NT2/D1 (cell line): ENCODE results near the gene HRH4.

ENCODE experiments used
- DNase-seq: peaks from one replicate; pipeline ENCODE4 v3.0.0-alpha.2; 2011; ENCODE audit warnings: low read depth, low spot score
- H3K27me3 ChIP-seq: 2 replicates; pipeline ENCODE4 v1.6.0; 2011; ENCODE audit warnings: mild to moderate bottlenecking; ENCODE audit not compliant: insufficient read length, insufficient read depth
- H3K36me3 ChIP-seq: 2 replicates; pipeline ENCODE4 v1.6.1; 2011; ENCODE audit warnings: mild to moderate bottlenecking, low read length, mixed read lengths; ENCODE audit not compliant: insufficient read depth, insufficient read length
- H3K4me1 ChIP-seq: 2 replicates; pipeline ENCODE4 v1.5.1; 2011; ENCODE audit not compliant: insufficient read depth, insufficient read length
- H3K4me3 ChIP-seq: 2 replicates; pipeline ENCODE4 v1.5.1; 2011; ENCODE audit warnings: low read depth; ENCODE audit not compliant: insufficient read length
- H3K9ac ChIP-seq: 2 replicates; pipeline ENCODE4 v1.6.0; 2011; ENCODE audit warnings: low read depth; ENCODE audit not compliant: insufficient read length
- H3K9me3 ChIP-seq: 2 replicates; pipeline ENCODE4 v1.5.1; 2011; ENCODE audit warnings: mild to moderate bottlenecking, low read length; ENCODE audit not compliant: insufficient read depth
- SUZ12 ChIP-seq: IDR thresholded peaks from 2 replicates; pipeline ENCODE4 v1.6.1; 2011; ENCODE audit not compliant: insufficient read length, insufficient read depth; ENCODE audit errors: extremely low read depth
- YY1 ChIP-seq: IDR thresholded peaks from 2 replicates; pipeline ENCODE4 v1.6.1; 2011; ENCODE audit not compliant: insufficient read length, insufficient read depth
- ZNF274 ChIP-seq: IDR thresholded peaks from 2 replicates; pipeline ENCODE4 v1.6.1; 2011; ENCODE audit warnings: mild to moderate bottlenecking, low read depth, low read length

Gene HRH4, protein sequence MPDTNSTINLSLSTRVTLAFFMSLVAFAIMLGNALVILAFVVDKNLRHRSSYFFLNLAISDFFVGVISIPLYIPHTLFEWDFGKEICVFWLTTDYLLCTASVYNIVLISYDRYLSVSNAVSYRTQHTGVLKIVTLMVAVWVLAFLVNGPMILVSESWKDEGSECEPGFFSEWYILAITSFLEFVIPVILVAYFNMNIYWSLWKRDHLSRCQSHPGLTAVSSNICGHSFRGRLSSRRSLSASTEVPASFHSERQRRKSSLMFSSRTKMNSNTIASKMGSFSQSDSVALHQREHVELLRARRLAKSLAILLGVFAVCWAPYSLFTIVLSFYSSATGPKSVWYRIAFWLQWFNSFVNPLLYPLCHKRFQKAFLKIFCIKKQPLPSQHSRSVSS

DNA sequence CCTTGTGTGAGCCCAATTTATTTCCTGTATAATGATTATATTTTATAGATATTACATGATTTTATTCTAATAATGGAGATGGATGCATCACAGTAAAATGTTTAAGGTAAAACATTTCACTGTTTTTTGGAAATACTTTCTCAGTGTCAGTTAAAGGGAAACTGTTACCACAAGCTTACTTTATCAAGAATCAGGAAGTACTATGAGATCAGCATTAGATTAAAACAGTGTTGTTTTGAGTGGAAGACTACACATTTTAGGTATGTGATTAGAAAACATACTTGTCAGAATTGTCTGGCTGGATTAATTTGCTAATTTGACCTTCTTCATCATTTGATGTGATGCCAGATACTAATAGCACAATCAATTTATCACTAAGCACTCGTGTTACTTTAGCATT lies at the start of gene HRH4:
Gene HRH4 (plus strand): TSS at position 250 of the 400 bp plus-strand sequence. CDS start 92 bp downstream, at position 342.
- Histone ChIP-seq H3K36me3 (no peaks in the 10 kb centered on the region), H3K9me3 (no peaks in the 10 kb centered on the region), H3K4me3 (no peak within 1 kb of the TSS), H3K27me3 (no peaks in the 10 kb centered on the region), H3K4me1 (peaks cover 2% of the 10 kb centered on the region), H3K9ac (no peak within 1 kb of the TSS)
- DNase-seq = no peak
- TF ChIP-seq YY1 = no peak
- TF ChIP-seq SUZ12 = no peak
- TF ChIP-seq ZNF274 = no peak

DNA sequence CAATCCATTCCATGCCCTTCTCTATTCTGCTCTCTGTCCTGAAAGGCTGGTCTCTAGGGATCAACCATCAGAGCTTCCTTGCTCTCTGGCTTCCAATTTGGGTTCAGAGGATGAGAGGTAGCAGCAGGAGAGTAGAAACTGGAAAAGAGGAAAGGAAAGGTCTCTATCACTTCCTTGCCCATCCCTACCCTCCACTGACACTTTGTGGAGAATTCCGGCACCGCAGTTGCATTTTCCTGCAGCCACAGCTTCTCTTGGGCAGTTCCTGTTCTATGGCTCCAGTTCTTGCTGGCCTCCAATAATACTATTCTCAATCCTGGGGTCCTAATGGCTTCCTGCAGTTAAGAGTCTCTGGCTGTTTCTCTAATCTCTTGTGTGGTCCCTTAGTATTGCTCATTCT lies 47.3 kb upstream of the HRH4 start:
- Histone ChIP-seq H3K9ac (no peak overlapping the region), H3K9me3 (no peaks in the 10 kb centered on the region), H3K4me1 (no peaks in the 10 kb centered on the region), H3K27me3 (no peaks in the 10 kb centered on the region), H3K36me3 (no peaks in the 10 kb centered on the region), H3K4me3 (no peak overlapping the region)
- no peak for TF ChIP-seq ZNF274
- TF ChIP-seq YY1 = no peak
- TF ChIP-seq SUZ12 = no peak
- DNase-seq = no peak

DNA sequence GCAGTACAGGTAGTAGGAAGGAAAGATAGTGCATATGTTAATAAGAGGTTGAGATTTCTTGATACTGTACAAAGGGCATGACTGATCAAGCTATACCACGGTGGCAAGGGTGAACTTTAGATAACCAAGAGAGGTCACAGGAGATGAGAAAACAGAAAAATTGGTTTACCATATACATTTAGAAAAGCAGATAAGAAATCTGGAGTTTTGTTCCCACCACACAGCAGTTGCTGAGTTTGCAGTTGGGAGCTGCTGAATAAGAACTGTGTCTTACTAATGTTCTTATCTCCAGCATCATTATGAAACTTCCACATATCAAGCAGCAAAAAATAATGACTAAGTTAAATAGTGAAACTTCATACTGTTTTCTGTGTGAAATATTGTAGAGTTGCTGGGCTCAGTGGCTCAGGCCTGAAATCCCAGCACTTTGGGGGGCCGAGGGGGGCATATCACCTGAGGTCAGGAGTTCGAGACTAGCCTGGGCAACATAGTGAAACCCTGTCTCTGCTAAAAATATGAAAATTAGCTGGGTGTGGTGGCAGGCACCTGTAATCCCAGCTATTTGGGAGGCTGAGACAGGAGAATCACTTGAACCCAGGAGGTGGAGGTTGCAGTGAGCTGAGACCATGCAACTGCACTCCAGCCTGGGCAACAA lies 46.0 kb upstream of the HRH4 start:
- Histone ChIP-seq H3K4me3 (no peak overlapping the region), H3K9me3 (no peaks in the 10 kb centered on the region), H3K27me3 (no peaks in the 10 kb centered on the region), H3K36me3 (no peaks in the 10 kb centered on the region), H3K4me1 (no peaks in the 10 kb centered on the region), H3K9ac (no peak overlapping the region)
- DNase-seq = no peak
- no peak for TF ChIP-seq ZNF274
- no peak for TF ChIP-seq YY1
- TF ChIP-seq SUZ12 = no peak

DNA sequence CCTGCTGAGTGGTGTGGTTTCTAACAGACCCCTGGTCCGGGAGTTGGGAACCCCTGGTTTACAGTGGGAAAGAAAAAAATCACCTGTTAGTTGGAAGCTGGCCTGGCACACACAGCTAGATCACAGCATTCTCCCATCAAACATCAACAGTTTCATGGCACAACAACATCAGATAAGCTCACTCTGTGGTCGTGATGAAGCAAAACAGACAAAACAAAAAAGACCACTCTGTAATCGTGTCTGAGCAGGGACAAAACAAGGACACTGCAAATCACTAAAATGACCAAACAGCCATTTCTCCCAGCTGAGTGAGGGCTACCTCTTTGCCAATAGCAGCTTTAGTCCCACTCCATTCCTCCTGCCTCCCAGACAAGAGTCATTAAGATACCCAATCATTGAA lies 43.0 kb upstream of the HRH4 start:
- DNase-seq = no peak
- Histone ChIP-seq H3K4me1 (no peaks in the 10 kb centered on the region), H3K9me3 (no peaks in the 10 kb centered on the region), H3K36me3 (no peaks in the 10 kb centered on the region), H3K9ac (no peak overlapping the region), H3K27me3 (no peaks in the 10 kb centered on the region), H3K4me3 (no peak overlapping the region)
- TF ChIP-seq YY1 = no peak

DNA sequence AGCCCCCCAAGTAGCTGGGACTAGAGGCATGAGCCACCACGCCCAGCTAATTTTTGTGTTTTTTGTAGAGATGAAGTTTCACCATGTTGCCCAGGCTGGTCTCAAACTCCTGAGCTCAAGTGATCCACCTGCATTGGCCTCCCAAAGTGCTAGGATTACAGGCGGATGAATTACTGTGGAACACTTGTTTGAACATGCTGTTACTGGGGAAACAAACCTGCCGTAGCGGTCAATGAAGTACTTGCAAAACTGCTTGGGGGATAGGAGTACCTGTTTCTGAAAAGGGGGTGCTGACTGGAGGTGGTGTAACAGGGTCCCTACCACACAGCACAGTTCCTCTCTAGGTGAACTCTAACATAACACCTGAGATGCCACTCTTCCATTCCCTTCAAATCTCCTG lies 39.9 kb upstream of the HRH4 start:
- no peak for DNase-seq
- Histone ChIP-seq H3K4me1 (no peaks in the 10 kb centered on the region), H3K9me3 (no peaks in the 10 kb centered on the region), H3K27me3 (no peaks in the 10 kb centered on the region), H3K4me3 (no peak overlapping the region), H3K9ac (no peak overlapping the region), H3K36me3 (no peaks in the 10 kb centered on the region)
- TF ChIP-seq SUZ12 (no peak), ZNF274 (no peak), YY1 (no peak)

DNA sequence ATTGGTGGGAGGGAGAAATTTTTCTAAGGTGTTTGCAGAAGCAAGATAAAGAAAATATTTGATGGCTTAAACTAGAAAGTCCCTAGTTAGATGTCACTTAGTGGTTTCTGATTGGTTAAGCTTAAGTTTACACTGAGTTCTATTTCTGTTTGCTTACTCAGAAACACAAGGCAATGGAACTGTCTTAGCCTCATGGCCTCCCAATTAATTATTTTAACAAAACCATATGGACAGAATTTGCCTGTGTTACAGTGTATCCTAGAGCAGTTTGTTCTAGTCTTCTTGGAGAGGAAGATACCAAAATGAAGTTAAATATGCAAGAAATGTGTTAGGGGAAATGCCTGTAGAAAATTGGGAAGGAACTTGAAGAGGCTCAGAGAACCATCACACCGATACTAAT lies 38.6 kb upstream of the HRH4 start:
- H3K27me3 ChIP-seq = no peaks in the 10 kb centered on the region
- no peak overlapping the region for H3K9ac ChIP-seq
- no peak overlapping the region for H3K4me3 ChIP-seq
- no peaks in the 10 kb centered on the region for H3K9me3 ChIP-seq
- DNase-seq = no peak
- TF ChIP-seq SUZ12 (no peak), YY1 (no peak), ZNF274 (no peak)
- H3K36me3 ChIP-seq = no peaks in the 10 kb centered on the region
- H3K4me1 ChIP-seq = no peaks in the 10 kb centered on the region

DNA sequence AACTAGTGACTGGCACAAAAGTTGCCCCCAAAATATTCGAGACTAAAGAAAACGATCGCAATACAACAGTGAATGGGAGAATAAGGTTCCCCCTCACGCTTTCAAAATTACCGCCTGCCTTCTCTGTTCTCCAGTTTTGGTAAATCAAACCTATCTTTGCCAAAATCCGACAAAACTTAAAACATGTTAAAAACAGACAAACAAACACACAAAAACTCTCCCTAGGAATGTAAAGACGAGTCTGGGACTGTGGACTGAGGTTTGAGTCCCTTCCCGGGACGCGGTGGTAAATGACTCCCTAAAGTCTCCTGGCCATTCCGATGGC lies 34.4 kb upstream of the HRH4 start:
- Histone ChIP-seq H3K36me3 (peaks cover 24% of the 10 kb centered on the region), H3K9ac (peak overlapping the region; percentile 97), H3K4me3 (peak overlapping the region; percentile 84), H3K9me3 (no peaks in the 10 kb centered on the region), H3K4me1 (no peaks in the 10 kb centered on the region), H3K27me3 (no peaks in the 10 kb centered on the region)
- no peak for DNase-seq
- TF ChIP-seq YY1 = no peak
- TF ChIP-seq SUZ12 = no peak
- TF ChIP-seq ZNF274 = no peak
